HG03139 (cell line): ENCODE data around the gene MAGI2.
"Not testable (repeated sequence)": the region's sequence is repeated elsewhere in the genome, so short reads cannot be mapped to it uniquely, and the experiment has no call there.

Experiments
- ATAC-seq: cut with Tn5 transposase; IDR thresholded peaks from one replicate; pipeline ENCODE4 v1.9.1; 2021; ENCODE audit not compliant: unreplicated experiment

MAGI2 gene

GRCh38 chr7:79176859-79177477 lies 276.5 kb downstream of the MAGI2 start:
- no peak for ATAC-seq

GRCh38 chr7:79175374-79175773 lies 278.1 kb downstream of the MAGI2 start:
- ATAC-seq: no peak

GRCh38 chr7:79165225-79165624 lies 288.2 kb downstream of the MAGI2 start:
- no peak for ATAC-seq

GRCh38 chr7:79159040-79159664 lies 294.3 kb downstream of the MAGI2 start:
- ATAC-seq: no peak

- no peak for ATAC-seq
Observed at GRCh38 chr7:79157281-79157680, 296.2 kb downstream of the MAGI2 start.

GRCh38 chr7:79149831-79150230 lies 303.6 kb downstream of the MAGI2 start:
- ATAC-seq: no peak

GRCh38 chr7:79142706-79143105 lies 310.8 kb downstream of the MAGI2 start:
- no peak for ATAC-seq

- ATAC-seq: no peak
Observed at GRCh38 chr7:79141252-79141651, 312.2 kb downstream of the MAGI2 start.

- no peak for ATAC-seq
Observed at GRCh38 chr7:79137942-79138341, 315.5 kb downstream of the MAGI2 start.

GRCh38 chr7:79132844-79133451 lies 320.5 kb downstream of the MAGI2 start:
- no peak for ATAC-seq

GRCh38 chr7:79130715-79131114 lies 322.8 kb downstream of the MAGI2 start:
- no peak for ATAC-seq

- no peak for ATAC-seq
Observed at GRCh38 chr7:79124331-79124730, 329.1 kb downstream of the MAGI2 start.

- ATAC-seq: no peak
Observed at GRCh38 chr7:79118143-79118542, 335.3 kb downstream of the MAGI2 start.

GRCh38 chr7:79096361-79096805 lies 357.1 kb downstream of the MAGI2 start:
- no peak for ATAC-seq

- ATAC-seq: no peak
Observed at GRCh38 chr7:79093421-79093820, 360.0 kb downstream of the MAGI2 start.

- ATAC-seq: no peak
Observed at GRCh38 chr7:79091661-79092060, 361.8 kb downstream of the MAGI2 start.

GRCh38 chr7:79091011-79091410 lies 362.5 kb downstream of the MAGI2 start:
- ATAC-seq: no peak

- no peak for ATAC-seq
Observed at GRCh38 chr7:79090543-79090942, 362.9 kb downstream of the MAGI2 start.

GRCh38 chr7:79084423-79084822 lies 369.0 kb downstream of the MAGI2 start:
- no peak for ATAC-seq

GRCh38 chr7:79079919-79080554 lies 373.4 kb downstream of the MAGI2 start:
- ATAC-seq: no peak

- ATAC-seq: no peak
Observed at GRCh38 chr7:79078273-79078672, 375.2 kb downstream of the MAGI2 start.

GRCh38 chr7:79071187-79071586 lies 382.3 kb downstream of the MAGI2 start:
- ATAC-seq: not testable (repeated sequence)
